GM18867 (cell line): ENCODE results near the gene OPA1.

Experiments
- ATAC-seq: cut with Tn5 transposase; IDR thresholded peaks from one replicate; pipeline ENCODE4 v1.9.1; 2021; ENCODE audit warnings: mild to moderate bottlenecking, moderate library complexity; ENCODE audit not compliant: unreplicated experiment

Gene OPA1

DNA sequence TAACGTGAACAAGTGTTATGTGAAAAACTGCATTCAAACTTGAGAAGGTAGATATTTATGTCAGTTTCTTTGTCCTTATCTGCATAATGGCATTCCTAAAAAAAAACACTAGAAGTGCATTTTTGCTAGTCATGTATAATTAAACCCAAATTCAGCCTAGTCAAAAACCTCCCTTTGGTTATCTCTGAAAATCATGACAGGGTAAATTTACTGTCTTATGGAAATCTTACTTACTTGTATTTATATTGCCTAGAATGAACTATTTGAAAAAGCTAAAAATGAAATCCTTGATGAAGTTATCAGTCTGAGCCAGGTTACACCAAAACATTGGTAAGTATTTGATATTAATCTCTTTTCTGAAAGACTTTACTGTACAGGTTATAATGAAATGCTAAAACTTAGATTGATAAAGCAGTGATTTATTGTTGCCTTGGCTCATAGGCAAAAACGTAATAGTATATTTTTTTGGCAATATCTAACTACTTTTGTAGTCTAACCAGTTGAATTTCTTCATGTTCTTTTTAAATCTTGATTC is 55.6 kb downstream of the OPA1 start:
- no peak for ATAC-seq

DNA sequence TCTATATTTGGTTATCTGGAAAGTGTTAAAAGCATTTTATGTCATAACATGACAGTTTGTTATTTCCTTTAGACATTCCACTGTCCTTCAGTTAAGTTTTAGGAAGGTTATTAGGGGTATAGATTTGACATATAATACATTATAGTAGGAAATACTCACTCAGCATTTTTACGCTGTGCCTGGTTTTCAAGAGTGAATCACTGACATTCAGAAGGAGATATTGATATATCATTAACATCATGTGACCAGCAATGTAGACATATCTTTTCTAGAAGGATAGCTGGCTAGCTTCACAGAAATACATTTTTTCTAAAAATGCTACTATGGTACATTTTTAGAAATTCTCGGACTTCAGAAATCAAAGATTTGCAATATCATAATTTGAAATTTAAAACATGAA is 57.6 kb downstream of the OPA1 start:
- no peak for ATAC-seq

DNA sequence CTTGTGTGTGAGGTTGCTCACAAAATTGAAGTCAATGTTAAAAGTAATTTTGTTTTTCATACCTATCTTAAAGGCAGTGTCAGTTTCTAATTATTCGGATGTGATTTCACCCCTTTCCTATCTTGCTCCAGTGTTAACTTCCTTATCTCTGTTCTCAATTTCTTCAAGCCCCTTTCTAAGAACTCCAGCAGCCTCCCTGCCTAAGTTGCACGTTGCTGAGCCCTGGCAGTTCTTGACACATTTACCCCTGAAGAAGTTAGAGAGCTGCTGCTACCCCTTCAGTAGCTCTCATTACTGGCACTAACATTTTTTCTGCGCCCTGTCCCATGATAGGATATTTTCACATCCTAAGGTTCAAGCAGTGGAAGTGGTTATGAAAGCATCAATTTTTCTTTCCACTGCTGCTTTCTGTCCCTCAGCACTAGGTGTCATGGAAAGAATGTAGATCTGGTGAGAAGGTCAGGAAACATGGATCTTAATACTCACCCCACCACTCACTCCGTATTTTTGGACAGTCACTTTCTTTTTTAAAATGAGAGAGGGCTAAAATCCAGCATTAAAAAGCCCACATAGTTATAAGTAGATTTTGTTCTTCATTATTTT is 62.9 kb downstream of the OPA1 start:
- no peak for ATAC-seq

DNA sequence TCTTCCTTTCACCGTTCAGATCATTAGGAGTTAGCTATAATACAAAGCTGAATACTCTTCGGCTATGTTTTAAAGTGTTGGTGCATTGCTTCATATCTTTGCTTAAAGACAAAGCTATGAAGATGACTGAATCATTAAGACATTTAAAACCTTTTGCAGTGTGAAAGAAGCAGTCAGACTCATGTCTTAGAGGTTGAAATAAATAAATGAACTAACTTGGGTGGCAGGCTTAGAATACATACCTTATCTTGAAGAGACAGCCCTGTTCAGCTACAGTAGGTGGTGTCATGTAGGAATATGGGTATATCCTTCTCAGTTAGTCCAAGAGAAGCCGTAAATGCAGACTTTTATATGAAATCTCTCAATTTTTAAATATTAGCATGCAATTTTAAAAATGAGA is 63.4 kb downstream of the OPA1 start:
- ATAC-seq, result no peak

DNA sequence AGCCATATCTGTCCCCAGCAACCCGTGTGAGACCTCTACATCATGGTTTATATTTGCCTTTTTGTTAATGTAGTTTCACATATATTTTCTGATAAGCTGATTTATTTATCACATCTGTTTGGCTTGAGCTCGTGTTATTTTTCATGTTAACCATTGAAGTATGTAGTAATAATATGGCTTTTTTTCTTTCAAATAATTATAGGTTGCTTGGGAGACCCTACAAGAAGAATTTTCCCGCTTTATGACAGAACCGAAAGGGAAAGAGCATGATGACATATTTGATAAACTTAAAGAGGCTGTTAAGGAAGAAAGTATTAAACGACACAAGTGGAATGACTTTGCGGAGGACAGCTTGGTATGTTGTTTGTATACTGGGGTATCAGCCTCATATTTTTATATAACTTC is 63.9 kb downstream of the OPA1 start:
- no peak for ATAC-seq

DNA sequence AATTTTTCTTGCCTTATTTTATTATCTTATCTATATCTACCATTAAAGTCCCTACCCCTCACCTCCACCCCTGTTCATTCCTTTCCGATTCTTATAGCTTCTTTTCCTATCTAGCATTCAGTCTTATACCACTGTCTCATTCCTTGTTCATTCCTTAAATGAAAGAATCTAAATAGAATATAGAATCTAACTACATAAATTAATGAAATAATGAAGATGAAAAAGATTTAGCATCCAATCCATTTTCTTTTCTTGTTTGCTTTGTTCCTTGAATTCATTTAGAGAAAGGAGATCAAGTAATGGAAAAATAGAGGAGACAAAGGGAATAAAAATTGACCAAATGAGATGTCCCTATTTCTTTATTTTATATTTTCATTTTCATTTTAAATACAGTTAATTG is 67.2 kb downstream of the OPA1 start:
- ATAC-seq, result no peak

DNA sequence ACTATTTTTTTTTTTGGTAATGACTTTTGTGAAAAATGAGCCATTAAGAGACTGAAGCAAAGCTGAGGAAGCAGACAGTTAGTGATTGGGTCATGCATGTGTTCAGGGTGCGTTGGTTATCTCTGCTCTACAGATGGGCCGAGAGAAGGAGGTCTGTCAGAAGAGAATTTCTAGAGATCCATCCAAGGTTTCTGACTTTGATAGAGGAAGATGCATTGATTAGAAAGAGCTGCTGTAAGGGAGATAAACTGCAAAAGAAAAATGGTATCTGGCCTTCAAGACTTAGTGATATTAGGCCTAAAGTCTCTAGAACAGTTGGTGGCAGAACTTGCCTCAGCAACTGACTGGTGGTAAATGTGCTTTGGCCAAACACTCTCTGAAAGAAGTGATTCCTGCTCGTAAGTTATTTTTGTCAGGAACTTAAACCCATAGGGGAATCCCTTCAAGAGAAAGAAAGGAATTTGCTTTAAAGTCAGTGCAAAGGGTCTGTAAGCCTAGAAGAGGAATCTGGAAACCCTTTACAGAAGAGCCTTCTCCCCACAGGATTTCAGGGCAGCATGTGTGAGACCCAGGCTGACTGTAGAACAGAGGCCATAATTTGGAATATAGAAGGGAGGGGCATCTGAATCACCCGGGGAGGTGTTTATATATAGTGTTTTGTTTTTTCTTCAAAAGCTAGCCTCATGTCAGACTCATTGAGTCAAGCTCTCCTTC is 67.8 kb downstream of the OPA1 start:
- ATAC-seq, result no peak

DNA sequence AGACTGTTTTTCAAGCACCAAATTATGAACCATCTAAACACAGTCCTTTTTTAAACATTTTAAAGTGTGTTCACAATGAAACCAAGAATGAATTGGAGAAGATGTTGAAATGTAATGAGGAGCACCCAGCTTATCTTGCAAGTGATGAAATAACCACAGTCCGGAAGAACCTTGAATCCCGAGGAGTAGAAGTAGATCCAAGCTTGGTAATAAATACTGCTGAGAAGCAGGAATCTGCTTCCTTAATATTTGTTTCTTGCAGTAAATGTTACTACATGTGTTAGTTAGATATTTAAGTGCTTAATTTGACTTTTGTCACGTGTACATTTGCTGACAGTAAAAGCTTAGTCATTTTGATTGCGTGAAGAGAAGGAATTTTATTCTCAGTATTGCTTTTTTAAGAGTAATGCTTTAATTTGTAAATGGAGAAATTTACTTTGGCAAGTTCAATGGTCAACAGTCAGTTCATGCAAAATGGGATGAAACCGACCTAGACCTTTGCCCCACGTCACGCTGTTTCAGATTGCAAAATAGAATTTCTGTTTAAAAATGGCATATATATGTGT is 69.8 kb downstream of the OPA1 start:
- ATAC-seq, result no peak

DNA sequence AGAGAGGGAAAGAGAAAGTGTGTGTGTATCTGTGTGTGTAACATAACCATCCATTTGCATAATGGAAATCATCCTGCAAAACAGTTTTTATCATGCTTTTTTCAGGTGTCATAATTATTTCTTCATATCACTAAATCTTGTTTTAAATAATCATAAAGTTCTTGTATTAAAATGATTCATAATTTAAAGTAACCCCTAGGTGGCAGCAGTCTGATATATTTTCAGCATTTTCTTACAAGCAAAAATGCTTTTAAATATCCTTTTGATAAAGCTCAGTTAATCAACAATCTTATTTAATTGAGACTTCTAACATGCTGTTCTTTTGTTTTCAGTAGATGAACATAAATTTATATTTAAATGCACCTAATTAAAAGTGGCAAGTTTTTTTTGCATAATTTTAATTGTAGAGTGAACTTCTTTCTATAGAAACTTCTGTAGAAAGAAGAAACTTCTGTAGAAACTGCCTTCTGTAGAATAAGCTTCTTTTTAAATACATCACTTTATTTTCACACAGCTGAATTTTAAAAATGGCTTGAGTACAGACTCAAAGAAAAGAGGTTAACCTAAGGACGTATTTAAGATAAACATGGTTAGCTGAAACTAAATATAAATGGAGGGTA is 72.5 kb downstream of the OPA1 start:
- no peak for ATAC-seq

DNA sequence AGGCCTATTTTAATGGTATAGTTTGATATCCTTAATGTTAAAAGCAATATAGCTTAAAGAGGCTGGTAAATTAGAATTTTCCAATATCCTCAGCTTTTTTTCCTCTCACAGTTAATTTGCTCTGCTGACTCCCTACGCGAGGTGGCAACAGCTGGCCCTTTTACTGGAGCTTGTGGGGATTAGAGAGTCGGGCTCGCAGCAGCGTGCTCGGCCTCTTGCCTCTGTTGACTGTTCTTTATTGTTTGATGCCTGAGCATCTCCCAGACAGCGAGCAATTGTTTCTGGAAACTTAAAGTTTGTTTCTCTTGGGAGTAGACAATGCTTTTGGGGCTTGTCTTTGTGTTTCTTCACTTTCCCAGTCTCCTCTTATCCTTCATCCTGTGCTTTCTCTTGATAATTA is 80.8 kb downstream of the OPA1 start:
- ATAC-seq, result no peak

DNA sequence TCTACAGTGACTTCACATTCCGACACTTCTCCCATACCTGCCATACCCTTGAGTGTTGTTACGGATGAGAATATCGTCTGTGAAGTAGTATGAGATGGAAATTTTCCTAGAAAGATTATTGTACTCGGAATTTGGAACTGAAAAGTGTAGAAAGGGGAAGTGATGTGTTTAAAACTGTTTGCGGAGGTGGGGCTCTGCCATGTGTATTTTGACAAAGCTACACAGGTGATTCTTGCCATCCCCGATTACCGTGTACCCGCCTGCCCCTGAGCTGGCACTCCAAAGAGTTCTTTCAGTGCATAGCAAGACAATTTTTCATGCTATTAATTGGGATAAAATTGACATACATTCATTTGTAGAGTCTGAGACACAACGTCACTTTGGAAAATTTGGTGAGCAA is 81.7 kb downstream of the OPA1 start:
- no peak for ATAC-seq

DNA sequence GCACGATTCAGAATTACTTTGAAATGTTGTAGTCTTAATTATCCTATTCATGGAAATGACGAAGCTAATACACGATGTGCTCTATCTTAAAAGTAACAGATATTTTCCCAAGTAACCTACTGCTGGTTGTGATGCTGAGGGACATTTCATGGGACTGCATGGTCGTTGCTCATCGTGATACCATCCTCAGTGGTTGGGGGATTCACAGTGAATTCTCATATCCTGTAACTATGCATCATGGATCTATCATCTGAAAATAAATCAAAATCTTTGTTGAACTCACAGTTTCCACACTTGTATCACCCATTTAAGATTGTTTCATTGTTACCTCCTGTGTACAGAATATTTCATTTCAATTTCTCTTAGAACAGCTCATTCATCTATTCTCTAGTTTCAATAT is 84.7 kb downstream of the OPA1 start:
- no peak for ATAC-seq

DNA sequence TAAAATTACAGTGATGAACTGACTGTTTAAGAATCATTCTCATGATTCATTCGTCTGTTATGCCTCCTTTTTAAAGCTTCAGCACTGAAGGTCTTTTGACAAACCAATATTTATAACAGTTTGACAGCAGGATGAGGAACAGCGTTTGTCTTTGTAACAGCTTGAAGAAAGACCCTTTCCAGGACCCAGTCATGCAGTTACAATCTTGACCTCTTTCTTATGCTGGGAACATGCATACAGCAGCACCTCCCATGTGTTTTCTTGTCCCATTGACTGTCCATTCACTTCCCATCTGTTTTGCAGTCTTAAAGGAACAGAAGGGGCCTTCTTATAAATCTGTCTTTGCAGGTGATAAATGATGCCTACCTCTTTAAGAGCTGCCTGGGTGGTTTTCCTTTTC is 87.2 kb downstream of the OPA1 start:
- ATAC-seq, result no peak

DNA sequence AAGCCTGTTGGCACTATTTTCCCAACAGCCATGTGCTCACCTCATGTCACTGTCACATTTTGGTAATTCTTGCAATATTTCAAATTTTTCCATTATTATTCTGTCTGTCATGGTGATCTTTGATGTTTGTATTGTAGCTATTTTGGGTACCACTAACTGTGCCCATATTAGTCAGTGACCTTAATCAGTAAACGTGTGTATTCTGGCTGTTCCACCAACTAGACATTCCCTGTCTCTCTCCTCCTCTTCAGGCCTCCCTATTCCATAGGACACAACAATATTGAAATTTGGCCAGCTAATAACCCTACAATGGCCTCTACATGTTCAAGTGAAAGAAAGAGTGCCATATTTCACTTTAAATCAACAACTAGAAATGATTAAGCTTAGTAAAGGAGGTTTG is 88.6 kb downstream of the OPA1 start:
- no peak for ATAC-seq

DNA sequence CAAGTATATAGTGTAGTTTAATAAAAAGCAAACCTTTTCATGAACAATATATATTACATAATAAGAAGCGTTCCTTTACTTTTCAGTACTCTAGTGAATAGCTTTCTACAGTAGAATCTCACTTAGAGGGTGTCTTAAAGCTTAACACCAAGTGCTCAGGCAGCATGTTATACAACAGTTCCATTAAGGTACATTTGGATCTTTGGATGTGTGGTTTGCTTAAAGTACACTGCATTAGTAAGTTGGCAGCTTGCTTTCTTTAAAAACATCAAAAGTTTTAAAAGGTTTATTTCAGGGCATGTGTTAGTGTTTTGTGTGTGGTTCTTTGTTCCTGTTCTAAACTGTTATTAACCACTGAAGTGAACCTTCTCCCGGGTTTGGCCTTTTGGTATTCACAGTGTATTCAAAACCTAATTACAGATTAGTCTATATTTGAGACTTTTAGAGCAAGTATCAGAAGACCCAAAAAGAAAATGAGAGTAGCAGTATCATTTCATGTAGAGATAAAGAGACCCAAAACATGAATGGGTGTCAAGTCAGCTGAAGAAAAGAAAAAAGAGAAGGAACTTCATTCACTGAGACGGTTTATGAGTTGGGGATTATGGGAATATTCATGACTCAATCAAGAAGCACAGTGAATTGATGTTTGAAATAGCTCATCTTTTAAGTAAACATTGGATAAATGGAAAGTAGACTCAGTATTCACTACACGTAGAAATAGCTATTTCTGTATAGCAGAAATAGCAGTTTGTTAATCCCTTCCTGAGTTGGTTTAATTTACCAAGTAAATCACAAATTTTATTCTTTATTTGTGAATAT is 93.9 kb downstream of the OPA1 start:
- no peak for ATAC-seq

DNA sequence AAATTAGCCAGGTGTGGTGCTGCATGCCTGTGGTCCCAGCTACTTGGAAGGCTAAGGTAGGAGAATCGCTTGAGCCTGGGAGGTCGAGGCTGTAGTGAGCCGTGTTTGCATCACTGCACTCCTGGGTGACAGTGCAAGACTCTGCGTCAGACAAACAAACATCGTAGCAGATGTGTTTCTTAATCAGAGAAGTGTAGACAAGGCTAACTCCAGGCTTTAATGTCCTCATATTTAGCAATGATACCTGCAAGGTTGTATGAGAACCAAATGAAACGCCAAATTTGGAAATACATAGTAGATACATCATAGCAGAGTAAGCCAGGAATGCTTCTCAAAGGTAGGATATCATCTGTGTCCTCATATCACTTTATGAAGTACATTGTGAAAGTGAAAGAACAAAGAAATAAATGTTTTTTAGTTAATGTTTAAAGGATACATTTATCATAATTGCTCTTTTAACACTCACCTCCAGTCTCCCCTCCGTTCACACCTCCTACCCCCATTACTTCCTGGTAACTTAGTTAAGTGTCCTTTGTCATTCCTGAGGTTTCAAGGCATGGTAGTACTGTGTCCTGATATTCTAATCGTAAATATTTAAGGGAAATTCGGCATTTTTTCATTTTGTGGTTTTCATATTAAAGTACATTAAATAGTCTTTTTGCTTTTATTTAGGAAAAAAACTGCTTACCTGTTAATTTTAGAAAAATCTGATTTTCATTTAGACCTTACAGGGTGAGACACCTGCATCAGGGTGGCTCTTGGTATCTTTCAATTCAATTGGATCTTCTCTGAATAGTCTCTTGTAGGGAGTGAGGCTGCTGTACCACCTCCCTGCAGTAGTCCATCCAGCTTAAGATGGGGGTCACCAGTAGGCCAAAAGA is 96.1 kb downstream of the OPA1 start:
- ATAC-seq, result no peak

DNA sequence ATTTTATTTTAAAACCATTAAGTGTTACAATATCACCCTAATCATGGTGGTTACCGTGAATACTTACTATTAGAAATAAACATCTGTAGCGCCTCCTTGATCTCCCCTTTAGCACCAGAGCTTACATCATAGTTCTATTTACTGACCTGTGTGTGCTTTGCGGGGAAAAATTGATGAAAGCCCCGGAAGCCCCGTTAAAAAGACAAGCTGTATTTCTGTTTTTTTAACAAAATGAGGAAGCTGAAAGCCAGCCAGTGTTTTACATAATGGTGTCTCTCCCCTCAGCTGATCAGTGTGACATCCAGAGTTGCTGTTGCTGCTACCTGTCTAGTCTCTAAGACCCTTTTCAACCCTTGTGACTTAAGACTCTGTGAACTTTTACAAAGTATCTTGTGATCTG is 100.8 kb downstream of the OPA1 start:
- no peak for ATAC-seq

DNA sequence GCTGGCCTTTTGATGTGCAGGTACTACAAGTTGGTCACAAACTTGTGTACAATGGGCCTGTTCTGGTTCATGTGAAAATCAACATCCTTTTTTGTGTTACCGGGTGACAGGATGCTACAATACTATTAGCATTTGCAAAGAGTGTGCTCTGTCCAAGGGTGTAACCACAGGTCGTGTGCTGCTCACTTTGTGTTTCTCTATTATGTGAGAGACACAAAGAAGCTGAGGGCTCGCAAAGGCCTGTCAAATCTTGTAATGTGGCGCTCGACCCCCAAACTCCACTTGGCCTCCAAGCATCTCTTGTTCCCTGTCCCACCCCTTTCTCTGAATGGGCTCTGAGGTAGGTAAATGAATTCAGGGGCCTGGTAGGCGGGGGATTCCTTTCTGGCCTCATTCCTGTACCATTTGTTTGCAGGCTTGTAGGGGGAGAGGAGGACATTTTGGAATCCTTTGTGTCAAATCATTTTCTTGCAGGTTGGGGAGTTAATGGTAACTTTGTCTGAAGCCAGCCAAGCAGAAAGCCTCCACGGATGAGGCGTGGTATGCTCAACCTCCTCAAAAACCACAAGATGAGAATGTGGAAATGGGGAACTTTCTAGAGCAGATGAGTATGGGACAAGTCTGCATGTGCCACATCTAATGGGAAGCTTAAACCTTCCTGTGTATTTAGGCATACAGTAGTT is 109.1 kb downstream of the OPA1 start:
- no peak for ATAC-seq

DNA sequence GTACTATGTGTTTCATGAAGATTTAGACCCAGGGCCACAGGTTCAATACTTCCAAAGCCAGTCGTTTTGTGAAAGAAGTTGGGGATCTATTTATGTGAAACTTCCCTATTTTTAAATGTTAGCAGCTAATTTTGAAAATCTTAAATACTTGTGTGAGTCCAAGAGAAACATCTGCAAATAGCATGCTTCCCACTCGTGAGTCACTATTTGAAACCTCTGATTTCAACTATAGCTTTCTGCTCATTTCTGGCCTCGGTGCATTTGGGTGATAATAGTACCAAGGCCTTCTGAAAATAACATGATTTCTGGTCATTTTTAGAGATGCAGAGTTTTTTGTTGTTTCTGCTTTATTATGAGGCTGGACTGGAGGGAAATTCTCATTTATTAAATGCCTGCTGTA is 110.0 kb downstream of the OPA1 start:
- ATAC-seq, result no peak

DNA sequence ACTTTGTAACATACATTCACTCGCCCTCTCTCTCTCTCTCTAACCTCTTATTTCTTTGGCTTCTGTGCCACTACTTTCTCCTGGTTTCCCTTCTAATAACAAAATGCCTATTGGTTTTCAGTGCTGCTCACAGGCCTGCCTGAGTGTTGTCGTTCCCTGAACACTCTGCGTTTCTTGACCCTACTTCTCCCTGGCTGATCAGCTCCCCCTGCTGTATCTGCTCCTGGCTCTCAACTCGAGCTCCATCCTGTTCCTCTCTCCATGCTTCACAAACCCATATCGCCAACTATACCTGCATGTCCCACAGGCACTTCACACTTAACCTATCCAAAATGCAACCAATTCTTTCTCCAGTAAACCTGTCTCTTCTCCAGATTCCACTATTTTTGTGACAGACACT is 111.4 kb downstream of the OPA1 start:
- ATAC-seq, result no peak
